ENCODE measurements around the gene AHSG.

- TF ChIP-seq CREB1 (CRISPR knock-in tag; IDR thresholded peaks at IDR 0.05; ENCODE audit: low read depth), result no peak
- no peak for TF ChIP-seq POLR2AphosphoS5 (IDR thresholded peaks at IDR 0.05; ENCODE audit: low read depth)
- TF ChIP-seq CTCF (conservative IDR thresholded peaks at IDR 0.05; ENCODE audit: low read depth in 2 of 2), result no peak
- TF ChIP-seq REST (IDR thresholded peaks at IDR 0.05; ENCODE audit: unreplicated experiment), result no peak
- TF ChIP-seq EZH2 (IDR thresholded peaks at IDR 0.05; ENCODE audit: low read depth, unreplicated experiment), result no peak
Observed at GRCh38 chr3:186636536-186636935, 23.7 kb downstream of the AHSG start.
